HL-60 (cell line): ENCODE results near the gene ROR2.

Experiments
- DNase-seq, 2 experiments: peaks; one replicate each; pipeline ENCODE4 v3.0.0-alpha.2; 2010 to 2020; ENCODE audit warnings: low read depth in 1 of 2, low spot score in 1 of 2
- H3K27ac ChIP-seq: fragments of 250-450 bp; sonication (Bioruptor Pico); replicated peaks from 2 replicates; pipeline ENCODE4 v1.5.1; 2020; ENCODE audit warnings: mild to moderate bottlenecking, moderate library complexity
- H3K27me3 ChIP-seq: fragments of 250-450 bp; sonication (Bioruptor Pico); 2 replicates; pipeline ENCODE4 v1.5.1; 2021; ENCODE audit warnings: mild to moderate bottlenecking, moderate library complexity; ENCODE audit not compliant: insufficient read depth, poor library complexity, severe bottlenecking
- H3K4me3 ChIP-seq: replicated peaks from 2 replicates; pipeline ENCODE4 v1.5.1; 2011; ENCODE audit warnings: mild to moderate bottlenecking, control low read depth, low read length; ENCODE audit not compliant: insufficient read depth
- GABPA ChIP-seq: IDR thresholded peaks from 2 replicates; pipeline ENCODE4 v1.6.1; 2012; ENCODE audit warnings: low read depth
- POLR2AphosphoS5 ChIP-seq: IDR thresholded peaks from 2 replicates; pipeline ENCODE4 v1.6.1; 2012; ENCODE audit warnings: low read depth
- REST ChIP-seq: IDR thresholded peaks from 2 replicates; pipeline ENCODE4 v1.6.1; 2012; ENCODE audit warnings: low read depth; ENCODE audit not compliant: insufficient replicate concordance
- SPI1 ChIP-seq: IDR thresholded peaks from 2 replicates; pipeline ENCODE4 v1.6.1; 2012; ENCODE audit warnings: low read depth, mild to moderate bottlenecking, borderline replicate concordance
- TF ChIP-seq, protein P1 (sequence below): IDR thresholded peaks from one replicate; pipeline ENCODE4 v1.5.1; 2011; ENCODE audit warnings: low read length, control low read depth, inconsistent platforms; ENCODE audit not compliant: insufficient read depth

ROR2 gene

GRCh38 chr9:91849694-91850093 is 100.3 kb downstream of the ROR2 start:
- Histone ChIP-seq H3K27me3 (no peaks in the 10 kb centered on the region), H3K4me3 (no peak overlapping the region), H3K27ac (no peak overlapping the region)
- no peak for DNase-seq
- no peak for TF ChIP-seq POLR2AphosphoS5
- no peak for TF ChIP-seq GABPA
- TF ChIP-seq REST, result no peak

DNA sequence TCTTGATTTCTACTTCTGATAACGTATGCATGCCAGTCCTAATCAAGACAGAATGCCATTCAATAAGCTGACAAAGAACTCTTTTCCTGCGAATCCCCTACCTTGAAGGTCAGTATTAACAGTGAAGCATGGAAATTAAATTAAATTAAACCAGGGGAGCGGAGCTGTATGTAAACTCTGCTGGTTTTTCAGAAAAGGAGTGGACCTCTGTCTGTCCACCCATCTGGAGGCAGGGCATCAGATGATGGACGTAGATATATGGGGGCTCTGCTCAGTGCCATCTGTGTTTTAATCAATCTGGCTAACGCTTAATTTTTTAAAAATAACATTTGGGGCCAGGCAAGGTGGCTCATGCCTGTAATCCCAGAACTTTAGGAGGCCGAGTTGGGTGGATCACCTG is 101.9 kb downstream of the ROR2 start:
- DNase-seq, result no peak
- no peaks in the 10 kb centered on the region for H3K27me3 ChIP-seq
- TF ChIP-seq POLR2AphosphoS5 (no peak), REST (no peak), GABPA (no peak), SPI1 (no peak)
- TF ChIP-seq, protein P1, sequence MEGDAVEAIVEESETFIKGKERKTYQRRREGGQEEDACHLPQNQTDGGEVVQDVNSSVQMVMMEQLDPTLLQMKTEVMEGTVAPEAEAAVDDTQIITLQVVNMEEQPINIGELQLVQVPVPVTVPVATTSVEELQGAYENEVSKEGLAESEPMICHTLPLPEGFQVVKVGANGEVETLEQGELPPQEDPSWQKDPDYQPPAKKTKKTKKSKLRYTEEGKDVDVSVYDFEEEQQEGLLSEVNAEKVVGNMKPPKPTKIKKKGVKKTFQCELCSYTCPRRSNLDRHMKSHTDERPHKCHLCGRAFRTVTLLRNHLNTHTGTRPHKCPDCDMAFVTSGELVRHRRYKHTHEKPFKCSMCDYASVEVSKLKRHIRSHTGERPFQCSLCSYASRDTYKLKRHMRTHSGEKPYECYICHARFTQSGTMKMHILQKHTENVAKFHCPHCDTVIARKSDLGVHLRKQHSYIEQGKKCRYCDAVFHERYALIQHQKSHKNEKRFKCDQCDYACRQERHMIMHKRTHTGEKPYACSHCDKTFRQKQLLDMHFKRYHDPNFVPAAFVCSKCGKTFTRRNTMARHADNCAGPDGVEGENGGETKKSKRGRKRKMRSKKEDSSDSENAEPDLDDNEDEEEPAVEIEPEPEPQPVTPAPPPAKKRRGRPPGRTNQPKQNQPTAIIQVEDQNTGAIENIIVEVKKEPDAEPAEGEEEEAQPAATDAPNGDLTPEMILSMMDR, result no peak
- no peak overlapping the region for H3K27ac ChIP-seq
- H3K4me3 ChIP-seq, result no peak overlapping the region

- DNase-seq, result no peak
- H3K4me3 ChIP-seq, result no peak overlapping the region
These were observed 102.4 kb downstream of the ROR2 start for GRCh38 chr9:91847581-91848091.

More at GRCh38 chr9:91847581-91848091, 102.4 kb downstream of the ROR2 start:
- Histone ChIP-seq H3K27ac (no peak overlapping the region), H3K27me3 (no peaks in the 10 kb centered on the region)
- no peak for TF ChIP-seq REST
- no peak for TF ChIP-seq GABPA
- TF ChIP-seq SPI1, result no peak
- TF ChIP-seq POLR2AphosphoS5, result no peak
- TF ChIP-seq, protein P1, result no peak
